Coronary artery (tissue), 2 donors: ENCODE results near the gene PCDH9.

Experiments
- DNase-seq: peaks from one replicate; pipeline ENCODE4 v3.0.0-alpha.2; 2017; ENCODE audit warnings: low spot score
- H3K27ac ChIP-seq, 2 donors: fragments of 200-600 bp; sonication (generic); one replicate each; pipeline ENCODE4 v1.5.1; 2016 to 2019
- H3K4me3 ChIP-seq: fragments of 200-600 bp; sonication (generic); 2 replicates; pipeline ENCODE4 v1.5.1; 2016; ENCODE audit warnings: mild to moderate bottlenecking, moderate library complexity
- TF ChIP-seq, protein P1 (sequence below): fragments of 200-600 bp; sonication (generic); IDR thresholded peaks from one replicate; pipeline ENCODE4 v1.5.1; 2019; ENCODE audit warnings: antibody characterized with exemption

PCDH9 gene

GRCh38 chr13:66348745-66349690 lies 881.1 kb downstream of the PCDH9 start:
- no peak for DNase-seq
- TF ChIP-seq, protein P1, sequence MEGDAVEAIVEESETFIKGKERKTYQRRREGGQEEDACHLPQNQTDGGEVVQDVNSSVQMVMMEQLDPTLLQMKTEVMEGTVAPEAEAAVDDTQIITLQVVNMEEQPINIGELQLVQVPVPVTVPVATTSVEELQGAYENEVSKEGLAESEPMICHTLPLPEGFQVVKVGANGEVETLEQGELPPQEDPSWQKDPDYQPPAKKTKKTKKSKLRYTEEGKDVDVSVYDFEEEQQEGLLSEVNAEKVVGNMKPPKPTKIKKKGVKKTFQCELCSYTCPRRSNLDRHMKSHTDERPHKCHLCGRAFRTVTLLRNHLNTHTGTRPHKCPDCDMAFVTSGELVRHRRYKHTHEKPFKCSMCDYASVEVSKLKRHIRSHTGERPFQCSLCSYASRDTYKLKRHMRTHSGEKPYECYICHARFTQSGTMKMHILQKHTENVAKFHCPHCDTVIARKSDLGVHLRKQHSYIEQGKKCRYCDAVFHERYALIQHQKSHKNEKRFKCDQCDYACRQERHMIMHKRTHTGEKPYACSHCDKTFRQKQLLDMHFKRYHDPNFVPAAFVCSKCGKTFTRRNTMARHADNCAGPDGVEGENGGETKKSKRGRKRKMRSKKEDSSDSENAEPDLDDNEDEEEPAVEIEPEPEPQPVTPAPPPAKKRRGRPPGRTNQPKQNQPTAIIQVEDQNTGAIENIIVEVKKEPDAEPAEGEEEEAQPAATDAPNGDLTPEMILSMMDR: no peak
- no peak overlapping the region for H3K27ac ChIP-seq
- H3K4me3 ChIP-seq: no peak overlapping the region

DNA sequence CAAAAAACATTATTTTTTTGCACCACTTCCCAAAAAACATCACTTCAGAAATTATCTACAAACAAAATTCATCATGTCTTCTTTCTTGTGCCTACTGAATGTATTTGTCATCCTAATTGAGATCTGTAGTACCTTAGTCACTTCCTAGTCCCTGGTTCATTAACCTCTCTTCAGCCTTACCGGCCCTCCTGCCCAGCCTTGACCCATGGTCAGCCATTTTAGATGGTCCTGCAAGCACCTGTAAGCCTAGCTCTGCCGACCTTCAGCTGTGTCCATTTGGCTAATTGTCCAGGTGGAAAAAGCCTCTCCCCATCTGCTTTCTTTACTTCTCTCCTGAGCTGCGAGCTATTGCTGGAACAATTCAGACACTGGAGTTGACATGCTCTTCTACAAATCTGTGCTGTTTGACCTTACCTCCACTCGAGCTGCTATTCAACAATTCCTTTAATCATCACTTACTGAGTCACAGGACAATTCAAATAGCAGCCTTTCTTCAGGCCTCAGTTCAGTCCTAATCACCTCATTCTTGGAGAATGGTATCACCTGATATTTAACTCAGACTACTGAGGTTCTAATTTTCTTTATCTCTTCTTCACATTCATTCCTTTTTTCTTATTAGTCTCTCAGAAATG lies 882.5 kb downstream of the PCDH9 start:
- H3K4me3 ChIP-seq: no peak overlapping the region
- H3K27ac ChIP-seq: no peak overlapping the region
- TF ChIP-seq, protein P1: no peak
- DNase-seq: no peak

- Histone ChIP-seq H3K27ac (no peak overlapping the region), H3K4me3 (no peak overlapping the region)
- TF ChIP-seq, protein P1: no peak
These were observed 884.2 kb downstream of the PCDH9 start for GRCh38 chr13:66345971-66346370.

DNA sequence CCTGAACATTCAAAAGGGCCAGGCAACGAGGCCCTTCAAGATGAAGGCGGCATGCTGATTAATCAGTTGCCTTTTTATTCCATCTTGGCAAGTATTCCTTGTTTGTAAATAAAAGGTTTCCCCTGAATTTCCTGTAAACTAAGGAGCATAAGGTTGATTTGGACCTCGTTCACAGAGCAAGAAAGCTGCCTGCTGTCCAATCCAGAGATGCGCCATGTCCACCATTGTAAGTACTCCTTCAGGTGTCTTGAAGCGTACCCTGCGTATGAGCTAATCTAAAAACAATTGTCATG lies 884.7 kb downstream of the PCDH9 start:
- no peak for DNase-seq
- no peak overlapping the region for H3K27ac ChIP-seq
- no peak overlapping the region for H3K4me3 ChIP-seq
- TF ChIP-seq, protein P1: no peak

More at GRCh38 chr13:66345971-66346370, 884.2 kb downstream of the PCDH9 start:
- no peak for DNase-seq

GRCh38 chr13:66344805-66345517 lies 885.2 kb downstream of the PCDH9 start:
- Histone ChIP-seq H3K4me3 (no peak overlapping the region), H3K27ac (no peak overlapping the region)
- TF ChIP-seq, protein P1: no peak
- DNase-seq: no peak

DNA sequence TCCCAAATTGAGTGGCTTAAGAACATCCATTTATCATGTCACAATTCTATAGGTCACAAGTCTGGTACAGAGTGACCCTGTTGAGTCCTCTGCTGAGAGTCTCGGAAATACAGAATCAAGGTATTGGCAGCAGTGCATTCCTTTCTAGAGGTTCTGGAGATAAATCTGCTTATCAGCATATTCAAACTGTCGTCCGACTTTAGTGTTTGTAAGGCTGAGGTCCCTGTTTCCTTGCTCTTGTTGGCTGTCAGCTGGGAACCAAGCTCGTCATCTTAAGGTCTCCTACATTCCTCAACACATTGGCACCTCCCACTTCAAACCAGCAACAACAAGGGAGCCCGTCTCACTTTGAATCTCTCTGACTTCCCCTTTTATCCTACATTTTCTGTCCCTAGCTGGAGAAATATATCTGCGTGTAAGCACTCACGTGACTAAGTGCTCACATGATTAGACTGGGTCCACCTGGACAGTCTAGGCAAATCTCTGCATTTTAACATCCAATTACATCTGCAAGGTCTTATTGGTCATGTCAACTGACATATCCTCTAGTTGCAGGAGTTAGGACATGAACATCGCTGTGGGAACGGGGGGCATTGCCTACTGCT lies 886.8 kb downstream of the PCDH9 start:
- DNase-seq: no peak
- TF ChIP-seq, protein P1: no peak

More for the DNA sequence above, 886.8 kb downstream of the PCDH9 start:
- Histone ChIP-seq H3K27ac (no peak overlapping the region), H3K4me3 (no peak overlapping the region)
